Measurements from ENCODE around the gene GRM8.

Gene GRM8

DNA sequence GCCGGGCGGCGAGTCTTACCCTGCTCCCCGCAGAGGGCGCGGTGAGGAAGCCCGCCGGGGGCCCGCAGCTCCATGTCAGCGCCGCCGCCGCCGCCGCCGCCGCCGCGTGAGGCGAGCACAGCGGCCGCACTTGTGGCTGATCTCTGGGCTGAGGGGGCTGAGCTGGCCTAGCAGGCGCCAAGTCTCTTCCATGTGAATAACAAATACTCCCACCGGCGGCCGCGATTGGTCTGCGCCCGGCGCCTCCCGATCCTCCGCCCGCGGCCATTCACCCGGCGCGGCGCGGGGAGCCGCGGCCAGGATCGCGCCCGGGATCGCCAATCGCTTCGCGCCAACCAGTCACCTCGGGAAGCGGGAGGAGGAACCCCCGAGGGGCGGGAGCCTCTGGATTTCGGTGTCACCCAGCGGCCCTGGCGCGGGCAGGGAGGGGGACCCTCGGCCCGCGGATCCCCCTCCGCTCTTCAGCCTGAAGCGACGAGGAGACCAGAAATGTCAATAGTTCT, at the start of gene GRM8:
GRM8 (minus strand) TSS at position 164 of the 503 bp plus-strand sequence.
- no peak for DNase-seq

DNA sequence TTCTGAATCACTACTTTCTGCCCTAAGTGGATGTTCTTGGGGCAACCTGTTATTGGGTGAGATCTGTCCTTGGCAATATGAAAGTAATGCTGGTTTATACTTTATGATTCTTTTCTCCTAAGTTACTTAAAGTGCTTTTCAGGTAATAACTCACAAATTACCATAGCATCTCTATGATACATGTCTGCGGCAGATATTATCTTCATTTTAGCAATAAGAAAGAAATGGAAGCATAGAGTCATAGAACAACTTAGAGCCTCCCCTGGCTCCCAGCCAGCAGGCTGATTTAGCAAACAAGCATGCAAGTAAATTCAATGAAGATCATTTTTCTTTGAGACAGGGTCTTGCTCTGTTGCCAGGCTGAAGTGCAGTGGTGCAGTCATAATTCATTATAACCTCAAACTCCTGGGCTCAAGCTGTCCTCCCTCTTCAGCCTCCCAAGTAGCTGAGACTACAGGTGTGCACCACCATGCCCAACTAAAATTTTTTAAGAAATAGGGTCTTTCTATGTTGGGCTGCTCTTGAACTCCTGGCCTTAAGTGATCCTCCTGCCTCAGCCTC, 38.1 kb upstream of the GRM8 start:
- no peak for DNase-seq

DNA sequence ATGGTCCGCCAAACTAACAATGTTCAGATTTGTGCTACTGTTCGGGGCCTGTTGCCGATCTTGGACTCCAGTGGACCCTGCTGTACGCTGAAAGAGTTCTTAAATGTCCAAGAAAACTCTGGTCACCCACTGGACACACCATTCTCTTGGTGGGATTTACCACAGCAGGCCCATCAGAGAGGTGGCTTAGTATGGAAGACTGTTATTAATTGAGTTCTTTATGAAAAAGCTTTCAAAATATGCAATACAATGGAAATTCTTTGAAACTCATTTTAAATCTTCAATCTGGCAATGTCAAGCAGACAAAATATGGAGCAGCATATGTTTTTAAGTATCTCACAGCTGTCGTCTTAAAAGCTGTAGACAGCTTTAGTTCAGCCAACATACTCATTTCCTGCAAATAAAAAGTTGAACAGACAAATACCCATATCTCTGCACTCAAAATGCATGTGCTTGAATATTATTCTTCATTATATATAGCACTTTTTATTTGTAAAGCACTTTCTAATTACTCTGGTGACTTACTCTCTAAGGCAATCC, 37.4 kb upstream of the GRM8 start:
- DNase-seq: no peak

DNA sequence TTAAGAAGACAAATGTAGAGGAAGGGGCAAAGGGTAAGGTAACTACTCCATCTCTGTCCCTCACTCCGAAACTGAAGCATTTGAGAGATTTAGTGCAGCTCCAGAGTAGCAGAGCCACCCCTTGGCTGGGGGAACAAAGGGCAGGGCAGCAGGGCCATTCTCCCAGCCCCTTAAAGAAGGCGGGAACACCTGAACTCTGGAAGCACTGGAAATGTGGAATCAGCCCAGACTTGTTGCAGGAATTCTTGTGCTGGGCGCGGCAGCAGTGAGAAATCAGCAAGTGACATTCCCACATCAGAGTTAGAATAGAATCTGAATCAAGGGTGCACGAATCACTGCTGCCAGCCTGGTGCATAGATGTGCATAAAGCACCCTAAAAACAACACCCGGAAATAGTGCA, 34.4 kb upstream of the GRM8 start:
- no peak for DNase-seq

DNA sequence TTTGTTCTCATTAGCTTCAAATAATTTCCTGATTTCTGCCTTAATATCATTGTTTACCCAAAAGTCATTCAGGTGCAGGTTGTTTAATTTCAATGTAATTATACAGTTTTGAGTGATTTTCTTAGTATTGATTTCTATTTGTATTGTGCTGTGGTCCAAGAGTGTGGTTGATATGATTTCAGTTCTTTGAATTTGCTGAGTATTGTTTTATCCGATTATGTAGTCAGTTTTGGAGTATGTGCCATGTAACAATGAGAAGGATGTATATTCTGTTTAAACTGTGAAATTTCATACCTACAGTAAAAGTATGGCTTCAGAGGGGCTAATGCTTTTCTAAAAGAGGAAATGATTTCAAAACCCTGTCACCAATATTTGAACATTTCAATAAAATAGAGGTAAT, 17.4 kb upstream of the GRM8 start:
- DNase-seq: no peak

DNA sequence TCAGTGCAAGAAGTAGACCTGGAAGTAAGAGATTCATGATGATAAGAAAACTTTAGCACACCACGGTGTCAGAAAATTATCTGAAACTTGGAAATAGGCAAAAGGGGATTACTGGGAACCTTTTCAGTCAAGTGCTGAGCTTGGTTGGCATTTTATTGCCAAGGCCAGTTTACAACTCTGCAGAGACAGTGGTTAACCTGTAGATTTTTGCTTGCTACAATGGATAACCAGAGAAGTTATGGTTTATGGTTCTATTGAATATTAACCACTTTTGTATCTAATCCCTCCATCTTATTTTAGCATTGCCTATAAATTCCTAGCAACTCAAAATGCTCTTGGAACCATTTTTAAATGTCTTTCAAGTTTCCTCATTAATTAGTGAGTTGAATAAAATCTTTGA, 13.3 kb upstream of the GRM8 start:
- DNase-seq: no peak

DNA sequence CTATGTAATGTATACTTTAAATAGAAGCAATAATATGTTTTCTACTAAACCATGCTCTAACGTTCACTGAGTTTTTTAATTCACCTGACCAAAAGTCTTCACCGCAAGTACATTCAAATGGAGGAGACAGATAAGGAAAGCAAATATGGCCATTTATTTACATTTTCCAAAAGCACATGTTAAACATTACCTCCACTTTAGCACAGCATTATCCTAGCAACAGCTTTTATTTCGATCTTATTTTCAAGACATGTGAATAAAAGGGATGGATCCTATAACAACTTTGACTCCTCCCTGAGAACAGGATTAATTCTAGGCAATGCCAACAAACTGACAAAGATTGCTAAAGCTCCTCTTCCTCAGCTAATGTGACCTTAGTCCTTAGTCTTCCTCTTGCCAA, 11.5 kb upstream of the GRM8 start:
- no peak for DNase-seq

DNA sequence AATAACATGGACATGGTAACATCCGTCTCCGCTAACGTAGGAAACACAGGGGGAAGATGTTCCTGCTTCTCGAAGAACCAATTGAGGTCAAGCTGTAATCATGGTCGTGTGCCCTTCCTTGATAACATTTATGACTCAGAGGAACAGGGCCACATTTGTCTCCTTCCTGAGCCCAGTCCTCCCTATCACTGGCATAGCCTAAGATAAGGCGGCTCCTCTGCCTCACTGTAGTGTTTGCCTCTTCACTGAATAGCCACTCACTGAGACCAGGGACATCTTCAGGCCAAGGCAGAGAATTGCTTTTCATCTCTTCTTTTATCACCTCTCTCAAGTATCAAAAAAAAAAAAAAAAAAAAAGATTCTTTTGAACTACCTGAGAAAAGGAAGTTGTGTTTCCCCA, 5.4 kb upstream of the GRM8 start:
- DNase-seq: no peak

DNA sequence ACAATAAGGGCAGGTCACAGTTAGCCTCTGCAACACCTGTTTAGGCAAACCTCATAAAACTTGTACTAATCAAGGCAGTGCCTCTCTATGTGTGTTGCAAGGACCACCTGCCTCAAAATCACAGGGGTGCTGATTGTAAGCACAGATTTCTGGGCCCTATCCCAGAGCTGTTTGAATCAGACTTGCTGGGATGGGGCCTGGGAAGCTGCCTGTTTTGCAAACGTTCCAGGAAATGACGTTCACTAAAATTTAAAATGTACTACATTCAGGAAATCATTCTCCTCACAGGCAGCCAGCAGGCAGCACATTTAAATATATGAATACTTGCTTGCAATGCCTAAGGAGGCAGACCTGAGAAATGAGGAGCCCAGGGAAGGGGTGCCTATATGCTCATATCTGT, 4.3 kb upstream of the GRM8 start:
- no peak for DNase-seq

DNA sequence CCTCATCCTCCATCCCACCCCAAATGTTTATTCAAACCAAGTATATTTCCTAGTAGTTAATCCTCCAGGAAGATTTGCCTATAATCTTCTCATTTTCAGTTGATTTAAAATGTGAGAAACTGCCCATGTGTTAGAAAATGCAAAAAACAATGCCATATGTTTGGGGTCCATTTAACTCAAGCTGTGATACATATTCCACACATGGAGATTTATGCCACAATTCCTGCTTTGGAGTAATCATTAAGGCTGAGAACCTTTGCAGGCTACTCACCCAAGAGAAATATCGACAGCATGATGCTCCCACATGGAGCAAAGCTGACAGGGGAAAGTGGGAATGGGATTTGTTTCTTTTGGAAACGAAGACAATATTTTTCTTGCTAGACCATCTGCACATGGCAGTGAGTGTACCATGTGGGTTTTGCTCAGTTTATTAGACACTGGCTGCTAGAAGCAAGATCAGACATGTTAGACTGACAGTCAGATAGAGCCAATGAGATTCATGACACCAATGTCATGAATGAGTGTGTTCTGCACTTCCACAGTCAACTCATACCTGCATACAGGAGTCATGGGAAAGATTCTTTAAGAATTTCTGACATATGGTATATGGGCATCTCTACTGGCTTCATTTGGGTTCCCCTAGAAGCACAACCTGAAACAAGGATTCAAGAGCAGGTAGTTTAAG, 3.4 kb upstream of the GRM8 start:
- DNase-seq: no peak

DNA sequence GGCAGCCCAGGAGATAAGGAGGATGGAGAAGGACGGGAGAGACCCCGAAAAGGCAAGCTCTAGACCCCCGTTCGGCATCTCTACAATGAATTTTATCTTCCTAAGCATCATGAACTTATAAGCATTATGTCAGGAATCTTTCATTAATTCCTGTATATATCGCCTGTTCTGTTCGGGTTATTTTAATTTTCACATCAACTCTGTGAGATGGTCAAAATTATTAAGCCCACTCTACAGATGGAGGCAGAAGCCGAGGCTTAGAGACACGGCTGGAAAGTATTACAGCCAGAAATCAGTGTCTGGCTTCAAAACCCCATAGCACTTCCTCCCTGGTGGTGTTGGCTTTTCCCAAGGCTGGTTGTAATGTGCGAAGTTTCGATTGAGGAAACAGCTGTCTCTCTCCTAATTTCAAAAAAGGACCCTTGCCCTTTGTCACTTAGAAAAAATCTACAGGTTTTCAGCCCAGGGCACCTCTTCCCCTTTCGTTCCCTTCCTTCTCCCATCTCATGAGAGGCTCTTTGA, 1.5 kb upstream of the GRM8 start:
- DNase-seq: no peak

DNA sequence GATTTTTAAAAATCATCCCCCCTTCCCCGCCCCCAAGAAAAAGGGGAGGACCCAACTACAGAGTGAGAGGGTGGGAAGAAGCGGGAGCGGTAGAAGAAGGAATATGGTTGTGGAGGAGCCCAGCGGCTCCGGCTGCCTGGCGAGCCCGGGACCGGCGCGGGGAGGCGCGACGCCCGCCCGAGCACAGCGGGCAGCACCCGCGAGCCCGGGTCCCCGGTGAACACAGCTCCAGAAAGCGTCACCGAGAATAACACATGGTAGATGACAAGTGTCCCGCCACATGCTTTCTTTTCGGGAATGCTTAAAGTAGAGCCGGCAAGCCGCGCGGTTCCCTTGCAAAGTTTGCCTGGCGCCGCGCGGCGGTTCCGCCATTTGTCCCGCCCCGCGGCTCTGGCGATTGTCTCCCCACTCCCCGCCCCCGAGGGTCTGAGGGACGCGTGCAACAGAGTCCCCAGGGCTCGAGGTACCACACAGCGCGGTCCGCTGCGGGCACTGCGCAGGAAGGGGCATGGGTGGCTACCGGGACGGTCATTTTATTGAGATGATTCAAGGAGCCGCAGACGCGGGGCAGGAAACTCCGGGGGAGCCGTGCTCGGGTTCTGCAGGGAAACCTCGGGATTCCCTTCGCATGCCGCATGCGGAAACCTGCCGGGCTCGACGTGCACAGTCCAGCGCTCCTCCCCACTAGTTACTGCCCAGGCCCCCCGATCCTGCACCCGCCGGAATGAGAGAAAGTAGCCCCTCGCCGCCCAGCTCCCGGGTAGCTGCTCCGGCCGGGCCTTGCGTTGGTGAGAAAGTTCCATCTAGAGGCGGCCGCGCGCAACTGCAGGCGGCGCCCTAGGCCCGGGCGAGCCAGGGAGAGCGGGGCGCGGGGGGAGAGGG, 781 bp upstream of the GRM8 start:
- peak; percentile 31 for DNase-seq

DNA sequence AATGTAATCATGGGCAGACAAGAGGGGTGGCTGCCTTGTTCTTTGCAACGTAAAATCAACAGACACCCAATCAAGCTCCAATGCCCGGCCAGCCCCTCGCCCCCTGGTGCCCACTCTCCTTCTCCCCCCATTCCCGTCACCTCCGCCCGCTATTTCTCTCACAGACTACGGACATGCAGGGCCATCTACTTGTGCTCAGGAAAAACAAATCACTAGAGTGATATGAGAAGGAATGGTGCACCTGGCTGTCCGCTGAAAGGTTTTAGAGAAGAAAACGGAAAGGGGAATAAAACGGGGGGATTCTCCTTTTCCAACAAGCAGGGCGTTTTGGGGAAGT, 396 bp downstream of the GRM8 start:
- DNase-seq: no peak

DNA sequence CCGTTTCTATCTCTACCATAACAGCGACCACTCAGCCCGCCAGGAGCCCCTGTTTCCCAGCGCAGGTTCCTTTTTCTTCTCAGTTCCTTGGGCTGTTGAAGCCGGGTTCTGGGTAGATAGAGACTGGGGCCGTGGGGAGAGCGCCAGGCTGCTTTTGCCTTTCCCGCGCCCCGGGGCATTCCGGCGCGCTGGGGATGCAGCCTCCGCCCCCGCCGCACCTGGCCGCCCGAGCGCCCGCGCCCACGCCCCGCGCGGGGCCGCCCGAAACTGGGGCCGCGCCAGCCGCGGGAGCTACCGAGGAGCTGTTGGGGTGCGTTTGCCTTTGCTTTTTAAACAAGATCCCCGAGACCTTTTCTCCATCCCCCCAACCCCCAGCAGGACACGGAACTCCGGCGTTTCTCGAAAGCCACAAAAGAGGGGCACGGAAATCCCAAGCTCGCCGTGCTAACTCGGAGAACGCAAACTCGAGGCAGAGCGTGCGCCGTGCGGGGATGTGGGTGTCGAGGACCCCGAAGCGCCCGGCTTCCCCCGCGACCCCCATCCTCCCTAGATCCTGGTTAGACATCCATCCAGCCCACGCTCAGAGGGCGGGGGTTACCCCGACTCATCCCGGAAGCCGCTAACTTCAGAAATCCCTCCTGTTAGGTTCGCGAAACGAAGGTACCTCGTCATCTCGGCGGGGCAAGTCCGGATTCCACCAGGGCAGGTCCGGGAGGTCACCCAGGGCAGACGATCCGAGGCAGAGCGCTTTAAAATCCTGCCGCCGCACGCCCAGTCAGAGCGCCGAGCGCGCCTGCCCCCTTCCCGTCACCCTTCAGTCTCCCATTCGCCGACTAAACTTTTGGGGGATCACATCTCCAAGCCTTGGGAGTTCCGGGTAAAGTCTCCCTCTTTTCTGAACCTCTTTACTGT, 1.0 kb downstream of the GRM8 start:
- DNase-seq: no peak

DNA sequence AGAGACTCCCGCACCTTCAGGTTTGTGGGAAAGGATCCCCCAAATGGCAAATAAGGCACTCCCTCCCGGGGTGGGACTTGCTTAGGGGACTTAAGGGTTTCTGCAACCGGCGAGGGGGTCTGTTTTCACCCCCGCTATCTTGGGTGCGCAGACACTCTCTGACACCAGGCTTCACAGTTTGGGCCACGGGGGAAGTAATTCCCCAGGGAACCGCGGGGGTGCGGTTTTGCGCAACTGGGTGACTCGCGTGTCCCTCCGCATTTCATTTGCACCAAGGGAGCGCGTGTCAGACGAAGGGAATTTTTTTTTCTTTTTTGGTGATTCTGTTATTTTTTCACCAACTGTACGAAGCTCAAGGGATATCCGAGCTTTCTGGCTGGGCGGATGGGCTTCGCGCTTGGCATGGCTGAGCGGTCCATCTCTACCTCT, 1.7 kb downstream of the GRM8 start:
- no peak for DNase-seq

DNA sequence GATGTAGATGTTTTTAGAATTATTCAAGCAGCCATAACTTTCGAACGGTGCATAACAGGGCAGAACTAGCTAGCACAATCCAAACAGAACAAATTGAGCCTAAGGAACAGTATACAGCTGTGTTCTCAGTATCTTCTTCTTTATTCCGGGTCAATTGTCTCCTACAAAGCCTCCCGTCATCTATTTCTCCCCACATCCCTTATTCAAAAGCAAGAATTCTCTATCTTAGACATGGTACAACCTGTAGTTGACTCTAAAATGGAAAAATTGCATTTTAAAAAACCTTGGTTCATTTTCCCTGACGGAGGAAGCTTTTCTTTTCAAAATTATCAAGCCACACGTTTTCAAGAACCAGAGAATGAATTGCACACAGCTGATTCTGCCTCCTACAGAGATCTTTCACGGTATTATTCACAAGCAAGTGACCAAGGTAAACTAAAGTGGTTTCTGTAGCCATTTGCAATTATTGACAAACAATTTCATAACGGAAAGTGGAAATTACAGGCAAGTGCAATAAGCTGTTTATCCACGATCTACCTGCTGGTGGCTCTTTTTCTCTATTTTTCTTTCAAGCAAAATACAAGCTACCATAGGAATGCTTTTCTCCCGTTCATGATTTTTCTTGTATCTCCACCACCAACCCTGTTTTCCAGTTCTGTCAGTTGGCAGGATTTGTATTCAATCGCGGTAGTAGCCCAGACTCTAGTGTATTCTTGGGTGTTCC, 2.3 kb downstream of the GRM8 start:
- DNase-seq: no peak

DNA sequence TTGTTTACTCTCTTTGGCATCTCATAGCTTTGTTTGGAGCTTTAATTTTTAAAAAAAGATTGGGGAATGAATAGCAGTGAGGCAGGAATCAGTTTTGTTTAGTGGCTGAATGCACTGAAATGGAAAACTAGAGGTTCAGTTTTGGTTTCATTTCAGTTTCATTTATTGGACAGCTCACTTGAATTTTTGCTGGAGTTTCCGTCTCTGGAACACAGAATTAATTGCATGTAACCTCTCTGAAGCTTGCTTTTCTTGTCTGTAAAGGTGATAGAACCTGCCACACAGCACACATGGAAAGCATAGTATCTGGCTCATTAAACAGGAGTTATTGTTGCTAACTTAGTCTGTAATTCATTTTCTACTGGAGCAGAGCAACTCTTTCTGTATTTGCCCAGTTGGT, 7.1 kb downstream of the GRM8 start:
- DNase-seq: no peak

DNA sequence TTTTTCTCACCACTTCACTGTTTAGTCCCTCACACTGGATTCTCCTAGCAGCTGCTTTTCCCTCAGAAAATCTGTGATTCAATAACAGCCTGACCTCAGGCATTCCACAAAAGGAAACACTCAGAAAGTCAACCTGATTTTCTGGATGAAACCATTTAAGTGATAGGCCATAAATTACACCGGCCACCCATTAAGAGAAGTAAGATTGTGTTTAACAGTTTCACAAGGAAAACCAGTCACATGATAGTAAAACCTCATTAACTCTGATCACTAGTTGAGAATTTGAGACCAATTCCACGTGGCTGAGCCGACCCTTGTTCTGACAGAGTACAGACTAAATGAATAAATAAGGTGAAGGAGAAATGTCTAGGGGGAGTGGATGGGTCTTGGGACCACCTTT, 7.7 kb downstream of the GRM8 start:
- DNase-seq: no peak

DNA sequence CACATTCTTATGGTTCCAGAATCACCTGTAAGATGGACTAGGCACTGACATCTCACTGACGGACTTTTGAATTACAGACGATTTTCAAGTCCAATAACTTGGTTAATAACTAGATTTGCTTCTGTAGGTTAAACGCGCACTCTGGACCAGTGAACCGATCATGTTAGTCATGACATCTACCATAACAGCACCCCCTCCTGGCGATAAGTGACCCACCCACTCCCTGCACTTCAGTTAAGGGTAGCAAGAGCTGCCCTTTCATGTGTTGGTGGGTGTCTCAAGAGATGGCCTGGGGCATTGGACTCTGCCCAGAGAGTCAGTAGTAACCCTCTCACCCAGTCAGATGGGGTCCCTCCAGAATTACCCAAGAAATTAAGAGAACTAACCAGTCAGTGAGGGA, 12.9 kb downstream of the GRM8 start:
- no peak for DNase-seq

DNA sequence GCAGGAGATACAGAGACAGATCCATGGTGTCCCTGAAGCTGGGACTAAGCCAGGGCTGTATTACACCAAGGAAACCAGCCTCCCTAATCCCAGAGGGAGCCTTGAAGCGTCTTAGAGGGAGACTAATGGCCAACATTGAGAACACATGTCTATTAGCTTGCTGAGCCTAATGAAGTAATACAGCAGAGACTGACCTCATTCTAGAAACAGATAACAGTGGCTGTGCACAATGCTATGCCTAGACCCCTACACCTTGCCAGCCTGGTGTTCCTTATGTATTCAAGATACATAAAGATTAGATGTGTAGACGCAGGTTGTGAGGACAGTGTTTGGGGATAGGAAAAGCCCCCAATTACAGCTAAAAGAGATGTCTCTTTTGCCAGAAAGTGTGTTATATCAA, 19.1 kb downstream of the GRM8 start:
- no peak for DNase-seq

DNA sequence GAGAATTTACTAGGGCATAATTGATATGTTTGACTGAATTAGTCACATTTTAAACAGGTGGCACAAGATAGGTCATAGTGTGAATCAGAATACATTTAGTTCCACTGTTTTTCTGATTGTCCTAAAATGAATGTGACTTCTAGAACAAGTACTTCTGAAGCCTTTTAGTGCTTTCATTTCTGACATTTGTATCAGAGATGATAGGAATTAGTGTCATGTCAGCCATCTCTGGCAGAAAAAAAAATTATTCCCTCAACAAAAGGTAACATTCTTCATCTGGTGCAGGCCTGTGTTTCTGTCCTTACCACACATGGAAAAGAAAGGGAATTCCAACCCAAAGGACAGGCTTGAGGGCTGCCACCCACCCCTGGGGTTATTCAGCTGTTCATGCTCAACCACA, 21.3 kb downstream of the GRM8 start:
- DNase-seq: no peak

Measured in amniotic stem cell (primary cell).